GM19328 (cell line): ENCODE results near the gene GARIN5B.
"Not testable (repeated sequence)": the region's sequence is repeated elsewhere in the genome, so short reads cannot be mapped to it uniquely, and the experiment has no call there.

Experiments
- ATAC-seq: cut with Tn5 transposase; IDR thresholded peaks from one replicate; pipeline ENCODE4 v1.9.1; 2021; ENCODE audit warnings: mild to moderate bottlenecking, moderate library complexity; ENCODE audit not compliant: unreplicated experiment

Gene GARIN5B

GRCh38 chr19:55362990-55363716 lies at the start of gene GARIN5B:
Gene GARIN5B (minus strand): TSS chr19:55363260. CDS start chr19:55363066, 194 bp downstream.
- ATAC-seq = no peak

GRCh38 chr19:55410168-55410567 lies 47.1 kb upstream of the GARIN5B start:
- no peak for ATAC-seq

- not testable (repeated sequence) for ATAC-seq
These were observed 46.1 kb upstream of the GARIN5B start for GRCh38 chr19:55409179-55409578.

- ATAC-seq = no peak
These were observed 45.4 kb upstream of the GARIN5B start for GRCh38 chr19:55408533-55408872.

GRCh38 chr19:55407800-55408532 lies 44.9 kb upstream of the GARIN5B start:
- ATAC-seq = peak; percentile 74

- ATAC-seq = not testable (repeated sequence)
These were observed 44.4 kb upstream of the GARIN5B start, which contains the start of gene UBE2S for GRCh38 chr19:55407550-55407799. Gene UBE2S (minus strand): TSS chr19:55407788. CDS start chr19:55407589, 199 bp downstream.

- ATAC-seq = peak; percentile 8
These were observed 43.9 kb upstream of the GARIN5B start for GRCh38 chr19:55406826-55407549.

- ATAC-seq = no peak
These were observed 43.2 kb upstream of the GARIN5B start for GRCh38 chr19:55406091-55406825.

- no peak for ATAC-seq
These were observed 42.6 kb upstream of the GARIN5B start for GRCh38 chr19:55405638-55406037.

GRCh38 chr19:55402509-55402908 lies 39.4 kb upstream of the GARIN5B start:
- ATAC-seq = no peak

GRCh38 chr19:55401390-55401789 lies 38.3 kb upstream of the GARIN5B start:
- not testable (repeated sequence) for ATAC-seq

GRCh38 chr19:55400281-55401087 lies 37.4 kb upstream of the GARIN5B start:
- no peak for ATAC-seq

- ATAC-seq = no peak
These were observed 35.3 kb upstream of the GARIN5B start for GRCh38 chr19:55398200-55398925.

- ATAC-seq = no peak
These were observed 30.0 kb upstream of the GARIN5B start for GRCh38 chr19:55392820-55393761.

- ATAC-seq = no peak
These were observed 28.9 kb upstream of the GARIN5B start for GRCh38 chr19:55391702-55392615.

- no peak for ATAC-seq
These were observed 28.2 kb upstream of the GARIN5B start for GRCh38 chr19:55391191-55391670.

GRCh38 chr19:55390461-55390880 lies 27.4 kb upstream of the GARIN5B start:
- ATAC-seq = no peak
